A549 (cell line): ENCODE measurements around the gene CNTFR. TPM values are rescaled to one million over a fixed set of nuclear protein-coding genes. Genes with fewer than 3 reads are reported as not detected.

Experiments
- ATAC-seq, 2 experiments: fragments of 200-7000 bp in 1 of 2; fragments of >200 bp in 1 of 2; cut with Nextera tagmentation in 1 of 2; cut with Tn5 transposase in 1 of 2; 3 replicates each; pipeline versions ENCODE4 v1.8.0 to v1.9.1; 2018 to 2020; ENCODE audit warnings: mild to moderate bottlenecking in 1 of 2, moderate library complexity in 1 of 2
- CTCF ChIA-PET: fragments of 300-600 bp; sonication (Branson Sonifier 250); formaldehyde crosslinking; extraction: SDS; loops from one replicate; lab custom pipeline; 2021; ENCODE audit warnings: antibody characterized with exemption, inconsistent platforms; lab: Yijun Ruan, JAX
- POLR2A ChIA-PET: fragments of 350-600 bp; formaldehyde crosslinking; extraction: SDS; loops from one replicate; lab custom pipeline; 2021; ENCODE audit warnings: antibody characterized with exemption, inconsistent platforms; lab: Yijun Ruan, JAX
- DNase-seq, 2 experiments: peaks; one replicate each; pipeline versions ENCODE4 v3.0.0 to v3.0.0-alpha.2; 2011 to 2016; ENCODE audit warnings: low read depth in 1 of 2, low spot score in 1 of 2
- FAIRE-seq: peaks from 2 replicates; lab custom pipeline; 2011; peaks lifted over from hg19 to GRCh38; lab: Jason Lieb, UNC
- H3K27ac ChIP-seq, 2 experiments: fragments of >200 bp; sonication (Bioruptor Twin); formaldehyde crosslinking; 3 replicates each; pipeline ENCODE4 v1.5.1; 2016 to 2017
- H3K4me1 ChIP-seq: fragments of >200 bp; sonication (Bioruptor Twin); formaldehyde crosslinking; 3 replicates; pipeline ENCODE4 v1.6.1; 2016
- H3K4me2 ChIP-seq: fragments of >200 bp; sonication (Bioruptor Twin); formaldehyde crosslinking; 3 replicates; pipeline ENCODE4 v1.6.1; 2016
- H3K4me3 ChIP-seq: fragments of >200 bp; sonication (Bioruptor Twin); formaldehyde crosslinking; 3 replicates; pipeline ENCODE4 v1.5.1; 2016
- H3K9me3 ChIP-seq: fragments of >200 bp; sonication (Bioruptor Twin); formaldehyde crosslinking; 3 replicates; pipeline ENCODE4 v1.6.1; 2016
- CEBPB ChIP-seq, 2 experiments: fragments of >200 bp in 1 of 2; sonication (Bioruptor Twin) in 1 of 2; formaldehyde crosslinking in 1 of 2; IDR thresholded peaks; 2 replicates each; pipeline ENCODE4 v1.6.1; 2012 to 2016
- CHD2 ChIP-seq: fragments of 150-350 bp; IDR thresholded peaks from 2 replicates; pipeline ENCODE4 v1.6.1; 2014; ENCODE audit warnings: low read length; ENCODE audit not compliant: partially characterized antibody
- ELK1 ChIP-seq: fragments of 150-350 bp; IDR thresholded peaks from 2 replicates; pipeline ENCODE4 v1.6.1; 2014; ENCODE audit warnings: low read depth, mild to moderate bottlenecking, low read length
- ESRRA ChIP-seq: fragments of 150-350 bp; IDR thresholded peaks from 2 replicates; pipeline ENCODE4 v1.6.1; 2014; ENCODE audit warnings: mild to moderate bottlenecking, low read length, borderline replicate concordance
- FOXS1 ChIP-seq: fragments of 250-450 bp; sonication (Bioruptor Pico); IDR thresholded peaks from 2 replicates; pipeline ENCODE4 v1.5.0; 2020; ENCODE audit warnings: mild to moderate bottlenecking, moderate library complexity
- GATA3 ChIP-seq: IDR thresholded peaks from 2 replicates; pipeline ENCODE4 v1.6.1; 2012; ENCODE audit warnings: borderline replicate concordance
- HDAC2 ChIP-seq: fragments of 200-600 bp; sonication (generic); IDR thresholded peaks from 2 replicates; pipeline ENCODE4 v1.6.1; 2016
- HEYL ChIP-seq: fragments of 250-450 bp; sonication (Bioruptor Pico); IDR thresholded peaks from 2 replicates; pipeline ENCODE4 v1.8.0; 2021; ENCODE audit warnings: mild to moderate bottlenecking, moderate library complexity
- HOXA7 ChIP-seq: fragments of 250-450 bp; sonication (Bioruptor Pico); IDR thresholded peaks from 2 replicates; pipeline ENCODE4 v1.5.0; 2020; ENCODE audit warnings: mild to moderate bottlenecking, moderate library complexity
- JUNB ChIP-seq: fragments of >200 bp; sonication (Bioruptor Twin); formaldehyde crosslinking; IDR thresholded peaks from 2 replicates; pipeline ENCODE4 v1.6.1; 2016
- MAFK ChIP-seq: fragments of 450-650 bp; IDR thresholded peaks from 2 replicates; pipeline ENCODE4 v1.6.1; 2014; ENCODE audit not compliant: partially characterized antibody
- MAZ ChIP-seq: fragments of 150-350 bp; IDR thresholded peaks from 2 replicates; pipeline ENCODE4 v1.6.1; 2014; ENCODE audit warnings: antibody characterized with exemption, low read depth, low read length, borderline replicate concordance
- NFE2L2 ChIP-seq: fragments of 150-350 bp; conservative IDR thresholded peaks from 2 replicates; pipeline ENCODE4 v1.6.1; 2014; ENCODE audit warnings: low read length
- PBX3 ChIP-seq: IDR thresholded peaks from 2 replicates; pipeline ENCODE4 v1.6.1; 2012
- PHF8 ChIP-seq: fragments of 200-600 bp; sonication (generic); IDR thresholded peaks from 2 replicates; pipeline ENCODE4 v1.6.1; 2016; ENCODE audit warnings: low read depth, mild to moderate bottlenecking, antibody characterized with exemption, moderate library complexity, borderline replicate concordance
- POLR2A ChIP-seq: IDR thresholded peaks from 2 replicates; pipeline ENCODE4 v1.6.1; 2012; ENCODE audit warnings: mild to moderate bottlenecking, low read length
- RARB ChIP-seq: fragments of 250-450 bp; sonication (Bioruptor Pico); IDR thresholded peaks from 2 replicates; pipeline ENCODE4 v1.8.0; 2021; ENCODE audit warnings: mild to moderate bottlenecking, moderate library complexity
- SMC3 ChIP-seq: fragments of >200 bp; sonication (Bioruptor Twin); formaldehyde crosslinking; IDR thresholded peaks from 3 replicates; pipeline ENCODE4 v1.6.1; 2018; ENCODE audit warnings: inconsistent platforms
- ZC3H11A ChIP-seq: fragments of 450-650 bp; IDR thresholded peaks from 2 replicates; pipeline ENCODE4 v1.6.1; 2014; ENCODE audit warnings: antibody characterized with exemption, mild to moderate bottlenecking
- ZSCAN20 ChIP-seq: fragments of 250-450 bp; sonication (Bioruptor Pico); IDR thresholded peaks from 2 replicates; pipeline ENCODE4 v1.8.0; 2022; ENCODE audit warnings: mild to moderate bottlenecking, moderate library complexity
- WGBS: methylation state at CpG from one replicate; pipeline ENCODE4 v1.1.6; 2017; ENCODE audit errors: missing lambda C conversion rate; 5-methylcytosine and 5-hydroxymethylcytosine counted together
- polyA plus RNA-seq, 4 experiments: library from polyadenylated mRNA; depleted of rRNA in 3 of 4; stranded (reverse); fragments of >200 nt; fragmentation: RNase III in 1 of 4; extraction: RNeasy Plus Mini Kit Qiagen cat#74134 plus additional on column Dnase treatment in 1 of 4; gene quantifications; 2 replicates in 3 of 4; 3 replicates in 1 of 4; pipeline ENCODE4 v1.2.3, GENCODE V29; 2011 to 2017
- TF ChIP-seq, protein P1 (sequence below): fragments of 200-600 bp; sonication (generic); IDR thresholded peaks from 2 replicates; pipeline ENCODE4 v1.6.1; 2016; ENCODE audit warnings: antibody characterized with exemption, mild to moderate bottlenecking, moderate library complexity
- TF ChIP-seq, protein P2 (sequence below): fragments of 250-450 bp; sonication (Bioruptor Pico); IDR thresholded peaks from 2 replicates; pipeline ENCODE4 v1.5.0; 2021; ENCODE audit warnings: mild to moderate bottlenecking, moderate library complexity, borderline replicate concordance
- TF ChIP-seq, protein P3 (sequence below): IDR thresholded peaks from 2 replicates; pipeline ENCODE4 v1.6.1; 2012

The CNTFR gene
- polyA plus RNA-seq, 2 of the 4 experiments (the other 2 are of a cell fraction): 0.09 TPM; not detected in 1

GRCh38 chr9:34587271-34587670, 2.3 kb downstream of the CNTFR start:
- Histone ChIP-seq H3K4me1 (peaks cover 7% of the 10 kb centered on the region; the same call in 2 of the 3 replicates), H3K9me3 (no peaks in the 10 kb centered on the region)
- FAIRE-seq: no peak
- TF ChIP-seq, protein P1, sequence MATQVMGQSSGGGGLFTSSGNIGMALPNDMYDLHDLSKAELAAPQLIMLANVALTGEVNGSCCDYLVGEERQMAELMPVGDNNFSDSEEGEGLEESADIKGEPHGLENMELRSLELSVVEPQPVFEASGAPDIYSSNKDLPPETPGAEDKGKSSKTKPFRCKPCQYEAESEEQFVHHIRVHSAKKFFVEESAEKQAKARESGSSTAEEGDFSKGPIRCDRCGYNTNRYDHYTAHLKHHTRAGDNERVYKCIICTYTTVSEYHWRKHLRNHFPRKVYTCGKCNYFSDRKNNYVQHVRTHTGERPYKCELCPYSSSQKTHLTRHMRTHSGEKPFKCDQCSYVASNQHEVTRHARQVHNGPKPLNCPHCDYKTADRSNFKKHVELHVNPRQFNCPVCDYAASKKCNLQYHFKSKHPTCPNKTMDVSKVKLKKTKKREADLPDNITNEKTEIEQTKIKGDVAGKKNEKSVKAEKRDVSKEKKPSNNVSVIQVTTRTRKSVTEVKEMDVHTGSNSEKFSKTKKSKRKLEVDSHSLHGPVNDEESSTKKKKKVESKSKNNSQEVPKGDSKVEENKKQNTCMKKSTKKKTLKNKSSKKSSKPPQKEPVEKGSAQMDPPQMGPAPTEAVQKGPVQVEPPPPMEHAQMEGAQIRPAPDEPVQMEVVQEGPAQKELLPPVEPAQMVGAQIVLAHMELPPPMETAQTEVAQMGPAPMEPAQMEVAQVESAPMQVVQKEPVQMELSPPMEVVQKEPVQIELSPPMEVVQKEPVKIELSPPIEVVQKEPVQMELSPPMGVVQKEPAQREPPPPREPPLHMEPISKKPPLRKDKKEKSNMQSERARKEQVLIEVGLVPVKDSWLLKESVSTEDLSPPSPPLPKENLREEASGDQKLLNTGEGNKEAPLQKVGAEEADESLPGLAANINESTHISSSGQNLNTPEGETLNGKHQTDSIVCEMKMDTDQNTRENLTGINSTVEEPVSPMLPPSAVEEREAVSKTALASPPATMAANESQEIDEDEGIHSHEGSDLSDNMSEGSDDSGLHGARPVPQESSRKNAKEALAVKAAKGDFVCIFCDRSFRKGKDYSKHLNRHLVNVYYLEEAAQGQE: no peak
- TF ChIP-seq PBX3 (no peak), ZSCAN20 (CRISPR knock-in tag) (no peak), ESRRA (no peak), ZC3H11A (no peak), POLR2A (no peak), MAZ (no peak), MAFK (no peak), ELK1 (no peak), JUNB (no peak), CEBPB (IDR thresholded peaks at IDR 0.05) (no peak), HOXA7 (CRISPR knock-in tag) (no peak), PHF8 (no peak), HEYL (CRISPR knock-in tag) (no peak), SMC3 (no peak), NFE2L2 (no peak)
- TF ChIP-seq, protein P2, sequence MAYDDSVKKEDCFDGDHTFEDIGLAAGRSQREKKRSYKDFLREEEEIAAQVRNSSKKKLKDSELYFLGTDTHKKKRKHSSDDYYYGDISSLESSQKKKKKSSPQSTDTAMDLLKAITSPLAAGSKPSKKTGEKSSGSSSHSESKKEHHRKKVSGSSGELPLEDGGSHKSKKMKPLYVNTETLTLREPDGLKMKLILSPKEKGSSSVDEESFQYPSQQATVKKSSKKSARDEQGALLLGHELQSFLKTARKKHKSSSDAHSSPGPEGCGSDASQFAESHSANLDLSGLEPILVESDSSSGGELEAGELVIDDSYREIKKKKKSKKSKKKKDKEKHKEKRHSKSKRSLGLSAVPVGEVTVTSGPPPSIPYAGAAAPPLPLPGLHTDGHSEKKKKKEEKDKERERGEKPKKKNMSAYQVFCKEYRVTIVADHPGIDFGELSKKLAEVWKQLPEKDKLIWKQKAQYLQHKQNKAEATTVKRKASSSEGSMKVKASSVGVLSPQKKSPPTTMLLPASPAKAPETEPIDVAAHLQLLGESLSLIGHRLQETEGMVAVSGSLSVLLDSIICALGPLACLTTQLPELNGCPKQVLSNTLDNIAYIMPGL (CRISPR knock-in tag): no peak
- TF ChIP-seq, protein P3, sequence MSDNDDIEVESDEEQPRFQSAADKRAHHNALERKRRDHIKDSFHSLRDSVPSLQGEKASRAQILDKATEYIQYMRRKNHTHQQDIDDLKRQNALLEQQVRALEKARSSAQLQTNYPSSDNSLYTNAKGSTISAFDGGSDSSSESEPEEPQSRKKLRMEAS: no peak
- TF ChIP-seq, all 56 proteins: peak for 0
- POLR2A ChIA-PET: no interaction called here
- ATAC-seq (no peak), DNase-seq (no peak)
- WGBS: 0% methylated on average over 1 of the region's 2 CpGs
- H3K4me2 ChIP-seq: no peak overlapping the region
- H3K4me3 ChIP-seq: no peak overlapping the region
- CTCF ChIA-PET: interaction anchor here (1.0 to 17.1 kb wide), 9 partner anchors 10 to 185 kb away, joined by 3 to 168 read pairs (median 5); no protein-coding TSS in a partner anchor
- H3K27ac ChIP-seq: no peak overlapping the region

DNA sequence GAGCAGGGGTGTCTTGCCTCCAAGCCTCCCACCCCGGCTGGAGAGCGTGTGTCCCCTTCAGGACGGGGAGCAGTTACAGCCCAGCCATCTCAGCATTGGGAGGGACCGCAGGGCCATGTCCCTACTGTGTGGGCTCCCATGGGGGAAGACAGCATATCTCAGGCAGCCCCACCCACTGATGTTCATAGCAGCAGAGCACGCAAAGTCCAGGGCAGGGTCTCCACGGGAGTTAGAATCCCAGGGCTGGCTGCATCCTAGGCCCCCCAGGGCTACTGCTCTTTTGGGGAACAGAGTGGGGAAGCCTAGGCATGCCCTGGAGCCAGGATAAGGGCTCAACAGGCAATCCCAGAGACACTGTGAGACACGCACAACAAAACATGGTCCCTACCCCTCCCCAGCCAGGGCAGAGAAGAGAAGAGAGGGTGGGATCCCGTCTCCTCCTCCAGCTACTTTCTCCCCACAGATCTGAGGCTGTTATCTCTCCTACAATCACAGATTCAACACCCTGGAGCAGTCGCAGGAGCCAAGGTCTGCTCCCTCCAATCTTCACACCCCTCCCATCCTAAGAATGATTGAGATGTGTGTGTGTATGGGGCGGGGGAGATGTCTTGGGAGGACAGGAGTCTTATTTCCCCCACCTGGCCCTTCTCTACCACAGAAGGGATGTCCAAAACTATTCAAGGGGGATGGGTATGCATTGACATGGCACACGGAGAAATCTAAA, 3.4 kb downstream of the CNTFR start:
- FAIRE-seq: no peak
- no peak overlapping the region for H3K4me3 ChIP-seq

More for the DNA sequence above, 3.4 kb downstream of the CNTFR start:
- 5% methylated on average over 7 of the region's 11 CpGs for WGBS
- Histone ChIP-seq H3K9me3 (no peaks in the 10 kb centered on the region), H3K4me1 (peaks cover 7% of the 10 kb centered on the region; the same call in 2 of the 3 replicates), H3K27ac (no peak overlapping the region), H3K4me2 (no peak overlapping the region)
- POLR2A ChIA-PET: no interaction called here
- DNase-seq (no peak), ATAC-seq (no peak)
- CTCF ChIA-PET: interaction anchor here (1.0 to 17.1 kb wide), 4 partner anchors 15 to 36 kb away, joined by 3 to 168 read pairs (median 9); no protein-coding TSS in a partner anchor
- TF ChIP-seq FOXS1 (CRISPR knock-in tag) (no peak), HDAC2 (no peak), RARB (CRISPR knock-in tag) (no peak), GATA3 (0 out of 2 replicates have a peak, but pooled peaks have one; percentile 12), CHD2 (no peak), MAFK (no peak)
- TF ChIP-seq, protein P2 (CRISPR knock-in tag): no peak
